Endothelial cell of umbilical vein (primary cell): ENCODE results near the gene MRFAP1. TPM values are rescaled to one million over a fixed set of nuclear protein-coding genes. Genes with fewer than 3 reads are reported as not detected.

Experiments used
- BruUV-seq: library from RNA; stranded (reverse); fragments of 400-500 nt; replicated peaks from 2 replicates; lab custom pipeline; 2021; lab: Mats Ljungman, UMichigan
- CTCF ChIA-PET: fragments of 300-600, 350-600 bp; sonication (Branson Sonifier 250); formaldehyde crosslinking; loops from one replicate; lab custom pipeline; 2021; ENCODE audit warnings: antibody characterized with exemption, inconsistent platforms; lab: Charles Lee
- POLR2A ChIA-PET: fragments of 300-600, 350-600 bp; sonication (Branson Sonifier 250); formaldehyde crosslinking; loops from one replicate; lab custom pipeline; 2021; ENCODE audit warnings: antibody characterized with exemption, inconsistent platforms; lab: Charles Lee
- DNase-seq: peaks from one replicate; pipeline ENCODE4 v3.0.0-alpha.2; 2011; ENCODE audit warnings: low read depth, low spot score
- FAIRE-seq: peaks from 2 replicates; lab custom pipeline; 2011; peaks lifted over from hg19 to GRCh38; lab: Jason Lieb, UNC
- H2AFZ ChIP-seq: 2 replicates; pipeline ENCODE4 v1.6.0; 2012; ENCODE audit warnings: low read depth, low read length, control low read depth, inconsistent platforms
- H3K27ac ChIP-seq: 2 replicates; pipeline ENCODE4 v1.5.1; 2011; ENCODE audit warnings: low read depth, mild to moderate bottlenecking, control low read depth, low read length, moderate library complexity; ENCODE audit not compliant: insufficient read depth
- H3K27me3 ChIP-seq, 2 experiments: 2 replicates each; pipeline versions ENCODE4 v1.6.0 to v1.6.1; 2011; ENCODE audit warnings: low read length in 2 of 2, mixed read lengths in 1 of 2; ENCODE audit not compliant: control insufficient read depth in 2 of 2, insufficient read depth in 2 of 2
- H3K36me3 ChIP-seq, 2 experiments: 2 replicates in 1 of 2; 3 replicates in 1 of 2; pipeline ENCODE4 v1.5.1; 2011; ENCODE audit warnings: low read length in 2 of 2, mild to moderate bottlenecking in 1 of 2, moderate library complexity in 1 of 2; ENCODE audit not compliant: control insufficient read depth in 2 of 2, insufficient read depth in 2 of 2; ENCODE audit errors: extremely low read depth in 1 of 2
- H3K4me1 ChIP-seq: 3 replicates; pipeline ENCODE4 v1.5.1; 2011; ENCODE audit warnings: mild to moderate bottlenecking, low read length; ENCODE audit not compliant: control insufficient read depth, insufficient read depth; ENCODE audit errors: extremely low read depth
- H3K4me2 ChIP-seq: 2 replicates; pipeline ENCODE4 v1.6.1; 2011; ENCODE audit warnings: low read length, control low read depth, mixed read lengths; ENCODE audit not compliant: insufficient read depth
- H3K4me3 ChIP-seq, 3 experiments: fragments of 200-600 bp in 1 of 3; sonication (generic), shearing (Covaris generic) in 1 of 3; replicated peaks in 1 of 3; 2 replicates each; pipeline ENCODE4 v1.5.1; 2011 to 2016; ENCODE audit warnings: control low read depth in 3 of 3, low read length in 3 of 3, mild to moderate bottlenecking in 2 of 3, inconsistent platforms in 1 of 3, low read depth in 1 of 3, moderate library complexity in 1 of 3; ENCODE audit not compliant: insufficient read depth in 1 of 3
- H3K79me2 ChIP-seq: 2 replicates; pipeline ENCODE4 v1.6.0; 2012; ENCODE audit warnings: low read length, inconsistent platforms; ENCODE audit not compliant: control insufficient read depth, insufficient read depth
- H3K9ac ChIP-seq: replicated peaks from 2 replicates; pipeline ENCODE3; 2011; ENCODE audit warnings: low read length, control low read depth; ENCODE audit not compliant: insufficient read depth; ENCODE audit errors: extremely low read depth
- H3K9me1 ChIP-seq: replicated peaks from 3 replicates; pipeline ENCODE4 v1.6.0; 2011; ENCODE audit warnings: mild to moderate bottlenecking, low read length; ENCODE audit not compliant: control insufficient read depth, insufficient read depth; ENCODE audit errors: extremely low read depth
- H3K9me3 ChIP-seq: replicated peaks from 2 replicates; pipeline ENCODE4 v1.5.1; 2012; ENCODE audit warnings: low read length, inconsistent platforms; ENCODE audit not compliant: control insufficient read depth, insufficient read depth
- H4K20me1 ChIP-seq: replicated peaks from 2 replicates; pipeline ENCODE3; 2011; ENCODE audit warnings: mild to moderate bottlenecking, low read length; ENCODE audit not compliant: control insufficient read depth, insufficient read depth; ENCODE audit errors: extremely low read depth
- EZH2 ChIP-seq: IDR thresholded peaks from 2 replicates; pipeline ENCODE4 v1.6.1; 2012; ENCODE audit warnings: borderline replicate concordance, low read depth, mild to moderate bottlenecking, moderate library complexity, low read length, inconsistent platforms; ENCODE audit not compliant: severe bottlenecking
- FOS ChIP-seq: IDR thresholded peaks from 2 replicates; pipeline ENCODE4 v1.6.1; 2011; ENCODE audit warnings: mild to moderate bottlenecking, low read length, moderate library complexity, borderline replicate concordance; ENCODE audit not compliant: insufficient read depth
- GATA2 ChIP-seq: IDR thresholded peaks from 2 replicates; pipeline ENCODE4 v1.7.0; 2011; ENCODE audit warnings: low read depth, mild to moderate bottlenecking, moderate library complexity, mixed read lengths, low read length; ENCODE audit not compliant: insufficient read length, insufficient read depth
- JUN ChIP-seq: IDR thresholded peaks from 2 replicates; pipeline ENCODE4 v1.6.1; 2011; ENCODE audit warnings: borderline replicate concordance, low read depth; ENCODE audit not compliant: insufficient read length, insufficient read depth
- MYC ChIP-seq: IDR thresholded peaks from one replicate; pipeline ENCODE4 v1.6.1; 2011; ENCODE audit warnings: mild to moderate bottlenecking, low read depth, low read length
- POLR2A ChIP-seq: IDR thresholded peaks from 2 replicates; pipeline ENCODE4 v1.6.1; 2012; ENCODE audit warnings: low read depth, mild to moderate bottlenecking, control low read depth, low read length
- POLR2AphosphoS5 ChIP-seq: IDR thresholded peaks from 2 replicates; pipeline ENCODE4 v1.6.1; 2012; ENCODE audit warnings: low read depth, mild to moderate bottlenecking, control low read depth, low read length, moderate library complexity; ENCODE audit not compliant: insufficient read depth
- dilution Hi-C: fragments of 300-500 bp; cut with MboI; formaldehyde crosslinking; loops from one replicate; pipeline ENCODE4 v1.15.0; 2019; ENCODE audit warnings: low sequenced_read_pairs; ENCODE audit not compliant: extremely low pct_ligation_motif_present
- intact Hi-C: fragments of 100-400 bp; cut with micrococcal nuclease; formaldehyde crosslinking; loops from one replicate; pipeline ENCODE4 v1.10.0; 2022
- polyA plus RNA-seq, 4 experiments: library from polyadenylated mRNA; depleted of rRNA in 3 of 4; stranded (reverse) in 3 of 4; unstranded in 1 of 4; fragments of >200 nt; gene quantifications; 2 replicates each; pipeline versions ENCODE4 v1.2.1 to v1.2.3, GENCODE V29; 2011 to 2012; ENCODE audit warnings: missing spikeins in 1 of 4
- total RNA-seq: library from RNA; stranded (reverse); gene quantifications from 2 replicates; pipeline ENCODE4 v1.2.3, GENCODE V29; 2021
- TF ChIP-seq, protein P1 (sequence below): IDR thresholded peaks from 2 replicates; pipeline ENCODE4 v1.6.1; 2011; ENCODE audit not compliant: insufficient read depth, insufficient read length
- TF ChIP-seq, protein P2 (sequence below), 2 donors: IDR thresholded peaks; 1 replicate in 1 of 2; 2 replicates in 1 of 2; pipeline ENCODE4 v1.5.1; 2011; ENCODE audit warnings: low read length in 2 of 2, mild to moderate bottlenecking in 2 of 2, moderate library complexity in 2 of 2, control low read depth in 1 of 2, inconsistent platforms in 1 of 2, low read depth in 1 of 2; ENCODE audit not compliant: insufficient read depth in 1 of 2; ENCODE audit errors: extremely low read depth in 1 of 2

The MRFAP1 gene
- total and polyA plus RNA-seq, 2 donors (not counting 3 experiments of a cell fraction or from before 2014, with no cell fraction given): 170 to 317 TPM

GRCh38 chr4:6614701-6615230 is 25.7 kb upstream of the MRFAP1 start:
- intact Hi-C loops: no loop called here
- no peaks in the 10 kb centered on the region for H3K9me3 ChIP-seq
- FAIRE-seq (no peak), DNase-seq (no peak)
- peaks cover 0 to 25% of the 10 kb centered on the region in 2 experiments for H3K36me3 ChIP-seq
- no peak overlapping the region for H3K4me3 ChIP-seq
- ChIA-PET POLR2A (no interaction called here), CTCF (no interaction called here)
- H3K4me1 ChIP-seq: no peaks in the 10 kb centered on the region
- no peaks in the 10 kb centered on the region for H3K9me1 ChIP-seq
- H4K20me1 ChIP-seq: no peaks in the 10 kb centered on the region
- dilution Hi-C loops: no loop called here
- H2AFZ ChIP-seq: no peak overlapping the region
- H3K9ac ChIP-seq: no peak overlapping the region
- no peak overlapping the region for H3K27ac ChIP-seq
- H3K79me2 ChIP-seq: no peaks in the 10 kb centered on the region
- TF ChIP-seq POLR2AphosphoS5 (no peak), GATA2 (no peak), JUN (no peak), POLR2A (no peak), MYC (no peak), FOS (no peak), EZH2 (no peak)
- TF ChIP-seq, protein P1, sequence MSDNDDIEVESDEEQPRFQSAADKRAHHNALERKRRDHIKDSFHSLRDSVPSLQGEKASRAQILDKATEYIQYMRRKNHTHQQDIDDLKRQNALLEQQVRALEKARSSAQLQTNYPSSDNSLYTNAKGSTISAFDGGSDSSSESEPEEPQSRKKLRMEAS: no peak
- TF ChIP-seq, protein P2, sequence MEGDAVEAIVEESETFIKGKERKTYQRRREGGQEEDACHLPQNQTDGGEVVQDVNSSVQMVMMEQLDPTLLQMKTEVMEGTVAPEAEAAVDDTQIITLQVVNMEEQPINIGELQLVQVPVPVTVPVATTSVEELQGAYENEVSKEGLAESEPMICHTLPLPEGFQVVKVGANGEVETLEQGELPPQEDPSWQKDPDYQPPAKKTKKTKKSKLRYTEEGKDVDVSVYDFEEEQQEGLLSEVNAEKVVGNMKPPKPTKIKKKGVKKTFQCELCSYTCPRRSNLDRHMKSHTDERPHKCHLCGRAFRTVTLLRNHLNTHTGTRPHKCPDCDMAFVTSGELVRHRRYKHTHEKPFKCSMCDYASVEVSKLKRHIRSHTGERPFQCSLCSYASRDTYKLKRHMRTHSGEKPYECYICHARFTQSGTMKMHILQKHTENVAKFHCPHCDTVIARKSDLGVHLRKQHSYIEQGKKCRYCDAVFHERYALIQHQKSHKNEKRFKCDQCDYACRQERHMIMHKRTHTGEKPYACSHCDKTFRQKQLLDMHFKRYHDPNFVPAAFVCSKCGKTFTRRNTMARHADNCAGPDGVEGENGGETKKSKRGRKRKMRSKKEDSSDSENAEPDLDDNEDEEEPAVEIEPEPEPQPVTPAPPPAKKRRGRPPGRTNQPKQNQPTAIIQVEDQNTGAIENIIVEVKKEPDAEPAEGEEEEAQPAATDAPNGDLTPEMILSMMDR (IDR thresholded peaks at IDR 0.05; ENCODE audit: extremely low read depth in 1 of 2, insufficient read depth in 1 of 2, low read depth in 1 of 2, low read length in 2 of 2): no peak
- H3K4me2 ChIP-seq: no peak overlapping the region
- no TSS peak for BruUV-seq
- no peaks in the 10 kb centered on the region for H3K27me3 ChIP-seq
